A673 (cell line): ENCODE data around the gene EXOC1L. TPM values are rescaled to one million over a fixed set of nuclear protein-coding genes. Genes with fewer than 3 reads are reported as not detected.

Source experiments
- BruUV-seq: library from RNA; stranded (reverse); fragments of 400-500 nt; replicated peaks from 2 replicates; lab custom pipeline; 2021; lab: Mats Ljungman, UMichigan
- CTCF ChIA-PET: fragments of 300-600 bp; sonication (Branson Sonifier 250); formaldehyde crosslinking; loops from one replicate; lab custom pipeline; 2022; ENCODE audit warnings: antibody characterized with exemption; lab: Charles Lee
- POLR2A ChIA-PET: fragments of 300-600 bp; sonication (Branson Sonifier 250); formaldehyde crosslinking; loops from one replicate; lab custom pipeline; 2022; ENCODE audit warnings: antibody characterized with exemption; ENCODE audit not compliant: low non-redundant PET; lab: Charles Lee
- DNase-seq: peaks from one replicate; pipeline ENCODE4 v3.0.0-alpha.2; 2015; ENCODE audit warnings: low spot score
- H3K27ac ChIP-seq: fragments of 200-600 bp; sonication (generic); 2 replicates; pipeline ENCODE4 v1.5.1; 2016; ENCODE audit warnings: mixed run types, low read depth, mild to moderate bottlenecking, mixed read lengths, antibody characterized with exemption, low read length; ENCODE audit not compliant: poor library complexity, severe bottlenecking
- H3K27me3 ChIP-seq: fragments of 200-600 bp; sonication (generic); replicated peaks from 2 replicates; pipeline ENCODE4 v1.6.1; 2017; ENCODE audit warnings: mixed run types, low read depth, mild to moderate bottlenecking, mixed read lengths, antibody characterized with exemption, low read length; ENCODE audit not compliant: insufficient read depth, poor library complexity
- H3K36me3 ChIP-seq: fragments of 200-600 bp; sonication (generic); 2 replicates; pipeline ENCODE4 v1.6.1; 2016; ENCODE audit warnings: mixed run types, mild to moderate bottlenecking, mixed read lengths, antibody characterized with exemption, low read length; ENCODE audit not compliant: insufficient read depth, poor library complexity, severe bottlenecking
- H3K4me1 ChIP-seq: fragments of 200-600 bp; sonication (generic); 2 replicates; pipeline ENCODE4 v1.6.1; 2017; ENCODE audit warnings: mixed run types, mild to moderate bottlenecking, mixed read lengths, antibody characterized with exemption, low read length; ENCODE audit not compliant: insufficient read depth, poor library complexity, severe bottlenecking
- H3K4me3 ChIP-seq: fragments of 200-600 bp; sonication (generic); 2 replicates; pipeline ENCODE4 v1.5.1; 2016; ENCODE audit warnings: low read depth, mixed run types, mild to moderate bottlenecking, mixed read lengths, low read length; ENCODE audit not compliant: poor library complexity, severe bottlenecking
- H3K9me3 ChIP-seq: fragments of 200-600 bp; sonication (generic); 2 replicates; pipeline ENCODE4 v1.6.1; 2016; ENCODE audit warnings: mixed run types, low read depth, mild to moderate bottlenecking, mixed read lengths, antibody characterized with exemption, low read length; ENCODE audit not compliant: poor library complexity, severe bottlenecking
- CTCF ChIP-seq: fragments of 300-800, 200-600 bp; sonication (generic); conservative IDR thresholded peaks from 2 replicates; pipeline ENCODE4 v1.5.1; 2017; ENCODE audit warnings: low read depth, mild to moderate bottlenecking, antibody characterized with exemption, low read length, moderate library complexity, mixed read lengths
- EZH2 ChIP-seq: fragments of 200-600 bp; sonication (generic); IDR thresholded peaks from 2 replicates; pipeline ENCODE4 v1.6.1; 2017; ENCODE audit warnings: borderline replicate concordance, low read depth, mild to moderate bottlenecking, mixed read lengths, antibody characterized with exemption, low read length; ENCODE audit not compliant: poor library complexity, severe bottlenecking
- intact Hi-C: fragments of 100-400 bp; cut with micrococcal nuclease; formaldehyde crosslinking; loops from one replicate; pipeline ENCODE4 v1.10.0; 2022; ENCODE audit not compliant: unreplicated experiment
- total RNA-seq: library from RNA; stranded (reverse); gene quantifications from 2 replicates; pipeline ENCODE4 v1.2.3, GENCODE V29; 2021

Gene EXOC1L
- total RNA-seq, 1 experiment from 2014 or later, result not detected

GRCh38 chr4:55849724-55850123, 30.1 kb downstream of the EXOC1L start:
- Histone ChIP-seq H3K27me3 (no peaks in the 10 kb centered on the region), H3K9me3 (no peaks in the 10 kb centered on the region), H3K4me1 (no peaks in the 10 kb centered on the region), H3K27ac (no peak overlapping the region), H3K4me3 (no peak overlapping the region), H3K36me3 (no peaks in the 10 kb centered on the region)
- intact Hi-C loops, result no loop called here
- POLR2A ChIA-PET, result no interaction called here
- TF ChIP-seq CTCF, result no peak
- TF ChIP-seq EZH2, result no peak
- BruUV-seq, result no TSS peak
- CTCF ChIA-PET, result no interaction called here
- DNase-seq, result no peak

GRCh38 chr4:55851885-55852284, 32.3 kb downstream of the EXOC1L start:
- H3K27me3 ChIP-seq, result no peaks in the 10 kb centered on the region
- no peaks in the 10 kb centered on the region for H3K36me3 ChIP-seq
- H3K4me3 ChIP-seq, result no peak overlapping the region
- CTCF ChIA-PET, result no interaction called here
- DNase-seq, result no peak
- POLR2A ChIA-PET, result no interaction called here
- intact Hi-C loops, result no loop called here
- no peak for TF ChIP-seq EZH2
- no peak overlapping the region for H3K27ac ChIP-seq
- no peaks in the 10 kb centered on the region for H3K4me1 ChIP-seq
- no peaks in the 10 kb centered on the region for H3K9me3 ChIP-seq
- no TSS peak for BruUV-seq

- Histone ChIP-seq H3K4me1 (no peaks in the 10 kb centered on the region), H3K9me3 (no peaks in the 10 kb centered on the region), H3K36me3 (no peaks in the 10 kb centered on the region), H3K27ac (peak within 1 kb of the TSS; percentile 71), H3K4me3 (peak within 1 kb of the TSS; percentile 85), H3K27me3 (no peaks in the 10 kb centered on the region)
- ChIA-PET POLR2A (no interaction called here), CTCF (no interaction called here)
- no TSS peak for BruUV-seq
- DNase-seq, result peak; percentile 93
- intact Hi-C loops, result no loop called here
- TF ChIP-seq EZH2, result no peak
- TF ChIP-seq CTCF, result no peak
Observed at GRCh38 chr4:55853484-55854046, 34.0 kb downstream of the EXOC1L start, which contains the start of gene EXOC1. Gene EXOC1, plus strand, starts transcription at chr4:55853648. Its CDS starts 4,676 bp downstream, at chr4:55858324.

- no peaks in the 10 kb centered on the region for H3K4me1 ChIP-seq
- H3K36me3 ChIP-seq, result no peaks in the 10 kb centered on the region
- no TSS peak for BruUV-seq
- no peak for TF ChIP-seq CTCF
- no peak for TF ChIP-seq EZH2
- peak overlapping the region; percentile 71 for H3K27ac ChIP-seq
- no peak for DNase-seq
- H3K4me3 ChIP-seq, result peak overlapping the region; percentile 85
- H3K27me3 ChIP-seq, result no peaks in the 10 kb centered on the region
- POLR2A ChIA-PET, result no interaction called here
- intact Hi-C loops, result no loop called here
- CTCF ChIA-PET, result no interaction called here
- H3K9me3 ChIP-seq, result no peaks in the 10 kb centered on the region
Observed at GRCh38 chr4:55854129-55854528, 34.5 kb downstream of the EXOC1L start.
